KMS-11 (cell line): Measurements from ENCODE around the gene PPP1R26.

Experiments used
- H2AFZ ChIP-seq: fragments of 200-600 bp; sonication (generic); 2 replicates; pipeline ENCODE4 v1.6.1; 2016; ENCODE audit warnings: antibody characterized with exemption, mixed run types, low read depth
- H3K27ac ChIP-seq: fragments of 200-600 bp; sonication (generic); 2 replicates; pipeline ENCODE4 v1.6.1; 2016; ENCODE audit warnings: mild to moderate bottlenecking, mixed run types
- H3K27me3 ChIP-seq: fragments of 200-600 bp; sonication (generic); 2 replicates; pipeline ENCODE4 v1.6.1; 2017; ENCODE audit warnings: mild to moderate bottlenecking, low read depth, mixed run types, moderate library complexity; ENCODE audit not compliant: insufficient read depth
- H3K36me3 ChIP-seq: fragments of 200-600 bp; sonication (generic); 2 replicates; pipeline ENCODE4 v1.6.1; 2017; ENCODE audit warnings: mild to moderate bottlenecking, mixed run types; ENCODE audit not compliant: insufficient read depth
- H3K4me1 ChIP-seq: fragments of 200-600 bp; sonication (generic); 2 replicates; pipeline ENCODE4 v1.6.1; 2016; ENCODE audit warnings: mild to moderate bottlenecking, low read depth, mixed run types; ENCODE audit not compliant: poor library complexity, severe bottlenecking
- H3K4me2 ChIP-seq: fragments of 200-600 bp; sonication (generic); 2 replicates; pipeline ENCODE4 v1.7.0; 2016; ENCODE audit warnings: mild to moderate bottlenecking, mixed run types
- H3K4me3 ChIP-seq: fragments of 200-600 bp; sonication (generic); IDR thresholded peaks from 2 replicates; pipeline ENCODE4 v1.6.1; 2017; ENCODE audit warnings: low read depth, low read length, mixed read lengths; ENCODE audit not compliant: insufficient read depth
- H3K79me2 ChIP-seq: fragments of 200-600 bp; sonication (generic); 2 replicates; pipeline ENCODE4 v1.6.1; 2016; ENCODE audit warnings: low read depth, mixed run types; ENCODE audit not compliant: insufficient read depth
- H3K9ac ChIP-seq: fragments of 200-600 bp; sonication (generic); 2 replicates; pipeline ENCODE4 v1.6.1; 2016; ENCODE audit warnings: mild to moderate bottlenecking, mixed run types
- H4K20me1 ChIP-seq: fragments of 200-600 bp; sonication (generic); 2 replicates; pipeline ENCODE4 v1.6.1; 2016; ENCODE audit warnings: mild to moderate bottlenecking, mixed run types; ENCODE audit not compliant: insufficient read depth
- CTCF ChIP-seq: fragments of 200-600 bp; sonication (generic); conservative IDR thresholded peaks from 2 replicates; pipeline ENCODE4 v1.6.1; 2017; ENCODE audit warnings: low read depth, mild to moderate bottlenecking, antibody characterized with exemption, low read length, moderate library complexity, mixed read lengths

The PPP1R26 gene

DNA sequence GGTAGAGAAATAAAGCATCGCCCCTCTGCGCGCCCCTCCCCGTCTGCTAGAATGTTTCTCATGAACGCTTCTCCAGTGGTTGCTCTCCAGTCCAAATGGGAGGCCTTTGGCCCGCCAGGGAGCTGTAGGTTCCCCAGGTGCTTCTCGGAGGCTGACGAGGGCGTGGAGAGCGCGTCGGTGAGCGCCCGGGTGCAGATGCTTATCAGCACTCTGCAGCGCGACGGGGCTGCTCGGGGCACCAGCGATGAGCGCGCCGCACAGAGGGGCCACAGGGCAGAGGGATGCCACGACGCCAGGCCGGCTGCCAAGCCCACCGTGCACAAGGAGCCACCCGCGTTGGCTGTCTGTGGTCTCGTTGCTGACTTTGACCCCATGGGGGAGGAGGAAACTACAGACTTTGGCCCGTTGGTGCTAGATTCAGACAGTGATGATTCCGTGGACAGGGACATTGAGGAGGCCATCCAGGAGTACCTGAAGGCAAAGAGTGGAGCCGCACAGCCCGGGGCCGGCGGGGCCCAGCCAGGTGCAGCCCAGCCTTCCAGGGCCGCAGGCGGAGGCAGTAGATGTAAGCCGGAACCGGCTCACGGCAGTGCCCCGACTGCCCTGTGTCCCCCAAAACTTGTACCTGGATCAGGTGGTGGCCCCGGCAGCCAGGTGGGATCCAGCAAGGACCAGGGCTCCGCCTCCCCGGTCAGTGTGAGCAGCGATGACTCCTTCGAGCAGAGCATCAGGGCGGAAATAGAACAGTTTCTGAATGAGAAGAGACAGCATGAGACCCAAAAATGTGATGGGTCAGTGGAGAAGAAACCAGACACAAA is 5.1 kb downstream of the PPP1R26 start:
- H2AFZ ChIP-seq: no peak overlapping the region
- H3K9ac ChIP-seq: no peak overlapping the region
- no peak overlapping the region for H3K4me3 ChIP-seq
- peaks cover 12% of the 10 kb centered on the region; the same call in 1 of the 2 replicates for H3K27me3 ChIP-seq
- no peaks in the 10 kb centered on the region for H3K36me3 ChIP-seq
- H3K4me1 ChIP-seq: no peaks in the 10 kb centered on the region
- no peaks in the 10 kb centered on the region for H3K79me2 ChIP-seq
- no peak for TF ChIP-seq CTCF
- H3K4me2 ChIP-seq: no peak overlapping the region
- no peak overlapping the region for H3K27ac ChIP-seq
- H4K20me1 ChIP-seq: no peaks in the 10 kb centered on the region

DNA sequence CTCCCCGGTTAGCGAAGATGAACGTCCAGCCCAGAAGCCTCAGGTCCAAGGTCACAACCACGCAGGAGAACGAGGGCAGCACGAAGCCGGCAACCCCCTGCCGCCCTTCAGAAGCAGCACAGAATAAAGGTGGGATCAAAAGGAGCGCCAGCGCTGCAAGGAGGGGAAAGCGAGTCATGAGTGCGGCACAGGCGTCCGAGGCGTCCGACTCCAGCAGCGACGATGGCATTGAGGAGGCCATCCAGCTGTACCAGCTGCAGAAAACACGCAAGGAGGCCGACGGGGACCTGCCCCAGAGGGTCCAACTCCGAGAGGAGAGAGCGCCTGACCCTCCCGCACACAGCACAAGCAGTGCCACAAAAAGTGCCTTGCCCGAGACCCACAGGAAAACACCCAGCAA is 5.8 kb downstream of the PPP1R26 start:
- Histone ChIP-seq H3K36me3 (no peaks in the 10 kb centered on the region), H3K9ac (no peak overlapping the region), H3K27ac (no peak overlapping the region), H3K4me1 (no peaks in the 10 kb centered on the region), H3K27me3 (peaks cover 13% of the 10 kb centered on the region; the same call in 1 of the 2 replicates), H2AFZ (no peak overlapping the region), H3K4me3 (no peak overlapping the region), H4K20me1 (no peaks in the 10 kb centered on the region), H3K79me2 (no peaks in the 10 kb centered on the region), H3K4me2 (no peak overlapping the region)
- no peak for TF ChIP-seq CTCF

- H4K20me1 ChIP-seq: no peaks in the 10 kb centered on the region
- no peaks in the 10 kb centered on the region for H3K36me3 ChIP-seq
- no peaks in the 10 kb centered on the region for H3K79me2 ChIP-seq
- no peak overlapping the region for H3K27ac ChIP-seq
- no peak overlapping the region for H3K4me3 ChIP-seq
- peaks cover 14% of the 10 kb centered on the region; the same call in 1 of the 2 replicates for H3K27me3 ChIP-seq
- no peak for TF ChIP-seq CTCF
- H3K9ac ChIP-seq: no peak overlapping the region
- H3K4me2 ChIP-seq: no peak overlapping the region
- H3K4me1 ChIP-seq: no peaks in the 10 kb centered on the region
- H2AFZ ChIP-seq: no peak overlapping the region
Measured at GRCh38 chr9:135485832-135486231, 6.2 kb downstream of the PPP1R26 start.

GRCh38 chr9:135486267-135487065 is 6.9 kb downstream of the PPP1R26 start:
- Histone ChIP-seq H3K4me1 (no peaks in the 10 kb centered on the region), H3K36me3 (no peaks in the 10 kb centered on the region), H3K9ac (no peak overlapping the region), H2AFZ (no peak overlapping the region), H3K4me2 (no peak overlapping the region), H3K79me2 (no peaks in the 10 kb centered on the region), H4K20me1 (no peaks in the 10 kb centered on the region), H3K27ac (no peak overlapping the region), H3K4me3 (no peak overlapping the region), H3K27me3 (peaks cover 12% of the 10 kb centered on the region; the same call in 1 of the 2 replicates)
- no peak for TF ChIP-seq CTCF
